ENCODE data around the gene PLVAP. TPM values are rescaled to one million over a fixed set of nuclear protein-coding genes. Genes with fewer than 3 reads are reported as not detected.

PLVAP gene
- total RNA-seq, 1 experiment from 2014 or later: not detected

DNA sequence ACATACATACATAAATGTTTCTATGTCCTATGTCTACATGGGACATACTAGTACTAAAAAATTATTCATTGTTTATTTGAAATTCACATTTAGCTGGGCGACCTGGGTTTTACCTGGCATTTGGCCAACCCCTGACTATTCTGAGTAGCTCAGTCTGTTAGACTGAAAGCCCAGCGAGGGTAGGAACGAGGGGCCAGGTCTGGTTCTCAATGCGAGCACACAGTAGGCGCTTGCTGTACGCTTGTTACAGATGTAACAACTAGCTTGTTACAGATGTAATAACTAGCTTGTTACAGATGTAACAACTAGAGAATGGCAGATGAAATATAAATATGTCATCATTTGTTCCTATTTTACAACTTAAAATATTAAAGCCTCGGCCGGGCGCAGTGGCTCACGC is 41.6 kb downstream of the PLVAP start:
- Mint-ChIP-seq H3K4me1 (peaks cover 21 to 47% of the 10 kb centered on the region in 2 experiments), H3K36me3 (ENCODE audit: insufficient read depth in 1 of 3, low read depth in 3 of 3) (peaks cover 9 to 31% (median 30%) of the 10 kb centered on the region in 3 experiments), H3K9me3 (no peaks in the 10 kb centered on the region; a peak in 1 of 5 replicates), H3K27me3 (ENCODE audit: low read depth) (peaks cover 3% of the 10 kb centered on the region), H3K4me3 (peak overlapping the region; percentile 54 to 98; a peak in 4 of 5 replicates), H3K27ac (peak overlapping the region in 1 of 3 experiments; percentile 48; a peak in 1 of 7 replicates)
- H3K56ac ChIP-seq (ENCODE audit: insufficient read length, low read depth, low read length): no peak overlapping the region
- H2AFZ ChIP-seq (ENCODE audit: low read length): no peak overlapping the region
- H3K23me2 ChIP-seq (ENCODE audit: insufficient read length, low read depth, low read length, poor library complexity, severe bottlenecking): peaks cover 21% of the 10 kb centered on the region
- H3K4me1 ChIP-seq (ENCODE audit: insufficient read depth, low read length): peaks cover 2% of the 10 kb centered on the region; the same call in 1 of the 2 replicates
- DNase-seq: no peak
- no peak overlapping the region for H3K9ac ChIP-seq (ENCODE audit: extremely low read depth, insufficient read length, low read length)
- no peak overlapping the region for H3T11ph ChIP-seq (ENCODE audit: low read length)
- H3K23ac ChIP-seq (ENCODE audit: insufficient read length, low read depth, low read length): no peak overlapping the region
- no peaks in the 10 kb centered on the region for H3K9me3 ChIP-seq (ENCODE audit: control insufficient read depth, low read depth, low read length)
- H4K5ac ChIP-seq (ENCODE audit: insufficient read length, low read depth, low read length): no peak overlapping the region
- no peak overlapping the region for H3K18ac ChIP-seq (ENCODE audit: insufficient read length, low read depth, low read length)
- H4K20me1 ChIP-seq (ENCODE audit: control insufficient read depth, insufficient read depth, insufficient read length): no peaks in the 10 kb centered on the region
- no peaks in the 10 kb centered on the region for H3K27me3 ChIP-seq (ENCODE audit: insufficient read depth, low read length)
- no peak overlapping the region for H2BK20ac ChIP-seq (ENCODE audit: low read depth, low read length, poor library complexity, severe bottlenecking)
- no peak overlapping the region for H4K8ac ChIP-seq (replicated peaks; ENCODE audit: insufficient read length, low read depth, low read length)
- H3K79me1 ChIP-seq (ENCODE audit: insufficient read depth, low read depth, low read length, poor library complexity, severe bottlenecking): no peaks in the 10 kb centered on the region
- H3K4me2 ChIP-seq (ENCODE audit: insufficient read depth, insufficient read length, low read length): no peak overlapping the region
- no peak overlapping the region for H4K91ac ChIP-seq (ENCODE audit: insufficient read length, low read depth, low read length)
- H2BK12ac ChIP-seq (ENCODE audit: insufficient read length, low read depth, low read length): no peak overlapping the region
- H3K4ac ChIP-seq (ENCODE audit: low read depth, low read length): no peak overlapping the region
- H2BK120ac ChIP-seq (ENCODE audit: low read depth, low read length, poor library complexity, severe bottlenecking): no peak overlapping the region
- H2BK15ac ChIP-seq (ENCODE audit: low read depth, low read length): no peak overlapping the region
- H2BK5ac ChIP-seq (ENCODE audit: insufficient read length, low read length): no peak overlapping the region
- H3K27ac ChIP-seq (ENCODE audit: insufficient read length, low read depth, low read length): no peak overlapping the region
- H2AK5ac ChIP-seq (ENCODE audit: insufficient read length, low read length): no peak overlapping the region
- no peak overlapping the region for H3K14ac ChIP-seq (ENCODE audit: insufficient read depth, low read length)
- WGBS (ENCODE audit: extremely low coverage, insufficient read length, low lambda C conversion rate): no CpG with 5 or more reads among the region's 10 CpGs
- no peaks in the 10 kb centered on the region for H3K79me2 ChIP-seq (ENCODE audit: insufficient read depth, low read length)
- TF ChIP-seq, protein P1, sequence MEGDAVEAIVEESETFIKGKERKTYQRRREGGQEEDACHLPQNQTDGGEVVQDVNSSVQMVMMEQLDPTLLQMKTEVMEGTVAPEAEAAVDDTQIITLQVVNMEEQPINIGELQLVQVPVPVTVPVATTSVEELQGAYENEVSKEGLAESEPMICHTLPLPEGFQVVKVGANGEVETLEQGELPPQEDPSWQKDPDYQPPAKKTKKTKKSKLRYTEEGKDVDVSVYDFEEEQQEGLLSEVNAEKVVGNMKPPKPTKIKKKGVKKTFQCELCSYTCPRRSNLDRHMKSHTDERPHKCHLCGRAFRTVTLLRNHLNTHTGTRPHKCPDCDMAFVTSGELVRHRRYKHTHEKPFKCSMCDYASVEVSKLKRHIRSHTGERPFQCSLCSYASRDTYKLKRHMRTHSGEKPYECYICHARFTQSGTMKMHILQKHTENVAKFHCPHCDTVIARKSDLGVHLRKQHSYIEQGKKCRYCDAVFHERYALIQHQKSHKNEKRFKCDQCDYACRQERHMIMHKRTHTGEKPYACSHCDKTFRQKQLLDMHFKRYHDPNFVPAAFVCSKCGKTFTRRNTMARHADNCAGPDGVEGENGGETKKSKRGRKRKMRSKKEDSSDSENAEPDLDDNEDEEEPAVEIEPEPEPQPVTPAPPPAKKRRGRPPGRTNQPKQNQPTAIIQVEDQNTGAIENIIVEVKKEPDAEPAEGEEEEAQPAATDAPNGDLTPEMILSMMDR (conservative IDR thresholded peaks at IDR 0.05): no peak
